ENCODE results near the gene HSPB2.
"Not testable (repeated sequence)": the region's sequence is repeated elsewhere in the genome, so short reads cannot be mapped to it uniquely, and the experiment has no call there.

The HSPB2 gene

GRCh38 chr11:111916768-111917167 is 4.2 kb downstream of the HSPB2 start:
- DNase-seq = no peak

GRCh38 chr11:111917312-111917711 is 4.8 kb downstream of the HSPB2 start:
- DNase-seq = no peak

GRCh38 chr11:111917788-111918187 is 5.3 kb downstream of the HSPB2 start:
- DNase-seq = no peak

- DNase-seq = no peak
Measured at GRCh38 chr11:111918390-111919256, 6.1 kb downstream of the HSPB2 start, which contains the start of gene C11orf52. TSS of gene C11orf52 (plus strand) at chr11:111918913. CDS start at chr11:111918973, 60 bp downstream.

GRCh38 chr11:111920908-111921307 is 8.4 kb downstream of the HSPB2 start:
- no peak for DNase-seq

- DNase-seq = no peak
Measured at GRCh38 chr11:111921541-111922230, 9.2 kb downstream of the HSPB2 start.

GRCh38 chr11:111922803-111923202 is 10.3 kb downstream of the HSPB2 start:
- no peak for DNase-seq

GRCh38 chr11:111923351-111923788 is 10.8 kb downstream of the HSPB2 start:
- DNase-seq = no peak

GRCh38 chr11:111923951-111924350 is 11.4 kb downstream of the HSPB2 start:
- DNase-seq = no peak

- no peak for DNase-seq
Measured at GRCh38 chr11:111925953-111926352, 13.4 kb downstream of the HSPB2 start.

- DNase-seq = peak; percentile 97 to 98
Measured at GRCh38 chr11:111926505-111927391, 14.2 kb downstream of the HSPB2 start.

GRCh38 chr11:111930472-111930871 is 17.9 kb downstream of the HSPB2 start:
- no peak for DNase-seq

GRCh38 chr11:111932611-111932950 is 20.0 kb downstream of the HSPB2 start:
- DNase-seq = no peak

- DNase-seq = not testable (repeated sequence)
Measured at GRCh38 chr11:111933176-111933575, 20.6 kb downstream of the HSPB2 start.

- DNase-seq = no peak
Measured at GRCh38 chr11:111933872-111934271, 21.3 kb downstream of the HSPB2 start.

GRCh38 chr11:111934306-111934705 is 21.8 kb downstream of the HSPB2 start:
- no peak for DNase-seq

GRCh38 chr11:111935317-111936039 is 22.9 kb downstream of the HSPB2 start:
- no peak for DNase-seq

GRCh38 chr11:111936040-111936540 is 23.6 kb downstream of the HSPB2 start:
- DNase-seq = no peak

- no peak for DNase-seq
Measured at GRCh38 chr11:111937461-111937769, 24.9 kb downstream of the HSPB2 start.

- DNase-seq = no peak
Measured at GRCh38 chr11:111937844-111938243, 25.3 kb downstream of the HSPB2 start.

- peak; percentile 36 to 41 for DNase-seq
Measured at GRCh38 chr11:111938687-111939160, 26.2 kb downstream of the HSPB2 start.
